ENCODE results near the gene DOK7. TPM values are rescaled to one million over a fixed set of nuclear protein-coding genes. Genes with fewer than 3 reads are reported as not detected.

Gene DOK7
- polyA plus RNA-seq, 1 experiment: not detected

DNA sequence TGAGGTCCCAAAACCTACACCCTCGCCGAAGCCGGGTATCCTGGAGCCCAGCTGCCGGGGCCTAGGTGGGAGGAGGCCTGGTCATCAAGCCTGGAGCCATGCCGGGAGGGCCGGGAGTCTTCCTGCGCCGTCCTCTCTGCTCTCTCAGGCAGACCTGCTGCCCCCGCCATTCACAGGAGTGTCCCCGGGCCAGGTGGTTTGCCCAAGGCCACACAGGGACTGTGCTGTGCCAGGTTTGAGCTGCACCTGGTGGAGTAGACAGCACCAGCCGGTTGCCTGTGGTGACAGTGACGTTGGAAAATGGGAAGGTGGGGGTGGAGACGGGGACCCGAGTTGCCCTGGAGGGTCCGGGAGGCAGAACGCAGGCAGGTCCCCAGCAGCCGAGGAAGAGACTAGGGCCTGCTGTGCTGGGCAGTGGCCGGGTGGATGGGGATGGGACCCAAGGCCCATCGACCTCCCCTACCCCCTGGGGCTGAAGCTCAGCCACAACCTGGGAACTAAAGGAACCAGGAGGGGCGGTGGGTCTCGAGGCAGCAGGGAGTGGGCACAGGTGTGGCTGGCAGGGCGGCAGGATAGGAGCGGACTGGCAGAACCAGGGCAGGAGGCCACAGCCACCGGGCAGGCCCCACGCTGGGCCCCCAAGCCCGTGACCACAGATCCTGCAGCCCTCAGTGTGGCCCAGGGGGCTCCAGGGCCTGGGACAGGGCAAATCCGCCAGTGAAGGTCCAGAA, 9.5 kb downstream of the DOK7 start:
- no peak for TF ChIP-seq CTCF (IDR thresholded peaks at IDR 0.05; ENCODE audit: low read depth, low read length)
- peaks cover 12% of the 10 kb centered on the region for H3K9me3 ChIP-seq (ENCODE audit: control insufficient read depth, insufficient read depth, low read length)
- POLR2A ChIA-PET: no interaction called here
- H3K27ac ChIP-seq (ENCODE audit: low read depth, low read length): no peak overlapping the region
- no peak overlapping the region for H3K4me3 ChIP-seq (ENCODE audit: low read depth, low read length)
- CTCF ChIA-PET: interaction anchor here (2.9 kb wide), 1 partner anchor 7 kb away, joined by 25 read pairs; no protein-coding TSS in a partner anchor
- no peak for DNase-seq (ENCODE audit: low read depth, low spot score)
- H3K27me3 ChIP-seq (ENCODE audit: control insufficient read depth, insufficient read depth, low read length): peaks cover 19% of the 10 kb centered on the region

DNA sequence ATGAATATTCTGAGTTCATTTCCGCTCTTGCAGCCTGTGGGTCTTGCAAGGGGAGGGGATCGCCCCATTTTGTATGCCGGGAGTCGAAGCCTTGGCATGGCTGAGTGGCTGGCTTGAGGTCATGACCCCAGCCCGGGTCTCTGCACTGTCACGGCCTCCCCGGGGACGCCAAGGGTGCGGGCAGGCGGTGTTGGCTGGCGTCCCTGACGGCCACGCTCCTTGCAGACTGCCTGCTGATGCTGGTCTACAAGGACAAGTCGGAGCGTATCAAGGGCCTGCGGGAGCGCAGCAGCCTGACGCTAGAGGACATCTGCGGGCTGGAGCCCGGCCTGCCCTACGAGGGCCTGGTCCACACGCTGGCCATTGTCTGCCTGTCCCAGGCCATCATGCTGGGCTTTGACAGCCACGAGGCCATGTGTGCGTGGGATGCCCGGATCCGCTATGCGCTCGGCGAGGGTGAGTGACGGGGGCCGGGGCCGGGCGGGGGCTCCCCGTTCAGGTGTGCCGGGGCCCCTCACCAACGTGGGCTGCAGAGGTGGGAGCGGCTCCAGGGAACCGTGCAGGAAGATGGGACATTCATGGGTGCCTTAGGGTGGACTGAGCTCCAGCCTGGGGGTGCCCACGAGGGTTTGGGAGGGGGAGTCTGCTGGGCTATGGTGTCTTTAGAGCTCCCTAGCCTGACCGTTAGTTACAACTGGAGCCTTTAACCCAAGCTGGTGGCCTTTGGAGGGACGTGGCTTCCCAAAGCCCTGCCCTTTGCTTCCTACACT, 10.3 kb downstream of the DOK7 start:
- Histone ChIP-seq H3K4me3 (ENCODE audit: low read depth, low read length) (no peak overlapping the region), H3K27me3 (ENCODE audit: control insufficient read depth, insufficient read depth, low read length) (peaks cover 20% of the 10 kb centered on the region), H3K27ac (ENCODE audit: low read depth, low read length) (no peak overlapping the region), H3K9me3 (ENCODE audit: control insufficient read depth, insufficient read depth, low read length) (peaks cover 6% of the 10 kb centered on the region)
- ChIA-PET POLR2A (no interaction called here), CTCF (no interaction called here)
- DNase-seq (ENCODE audit: low read depth, low spot score): no peak
- no peak for TF ChIP-seq CTCF (IDR thresholded peaks at IDR 0.05; ENCODE audit: low read depth, low read length)

DNA sequence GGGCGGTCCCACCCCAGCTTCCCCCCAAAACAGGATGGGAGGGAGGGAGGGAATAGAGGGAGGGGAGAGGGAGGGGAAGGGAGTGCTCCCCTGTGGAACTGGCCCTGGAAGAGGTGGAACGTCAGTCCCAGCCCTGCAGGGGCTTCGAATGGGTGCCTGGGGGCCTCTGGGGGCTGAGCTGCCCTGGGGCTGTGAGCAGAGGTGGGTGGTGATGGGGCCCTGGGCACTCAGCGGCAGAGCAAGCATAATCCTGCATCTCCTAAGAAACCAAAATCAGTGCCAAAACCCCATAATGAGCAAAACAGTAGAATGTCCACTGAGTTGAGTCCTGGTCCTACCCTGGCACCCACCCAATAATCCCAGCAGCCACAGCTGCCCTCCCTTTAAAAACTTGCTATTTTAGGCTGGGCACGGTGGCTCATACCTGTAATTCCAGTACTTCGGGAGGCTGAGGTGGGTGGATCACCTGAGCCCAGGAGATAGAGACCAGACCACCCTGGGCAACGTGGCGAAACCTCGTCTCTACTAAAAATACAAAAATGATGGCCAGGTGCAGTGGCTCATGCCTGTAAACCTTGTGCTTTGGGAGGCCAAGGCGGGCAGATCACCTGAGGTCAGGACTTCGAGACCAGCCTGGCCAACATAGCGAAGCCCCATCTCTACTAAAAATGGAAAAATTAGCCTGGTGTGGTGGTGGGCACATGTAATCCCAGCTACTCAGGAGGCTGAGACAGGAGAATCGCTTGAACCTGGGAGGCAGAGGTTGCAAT, 11.1 kb downstream of the DOK7 start:
- no peak for TF ChIP-seq CTCF (IDR thresholded peaks at IDR 0.05; ENCODE audit: low read depth, low read length)
- DNase-seq (ENCODE audit: low read depth, low spot score): no peak
- ChIA-PET CTCF (no interaction called here), POLR2A (no interaction called here)
- Histone ChIP-seq H3K4me3 (ENCODE audit: low read depth, low read length) (no peak overlapping the region), H3K9me3 (ENCODE audit: control insufficient read depth, insufficient read depth, low read length) (no peaks in the 10 kb centered on the region; the same call in 1 of the 2 replicates), H3K27me3 (ENCODE audit: control insufficient read depth, insufficient read depth, low read length) (peaks cover 22% of the 10 kb centered on the region), H3K27ac (ENCODE audit: low read depth, low read length) (no peak overlapping the region)

DNA sequence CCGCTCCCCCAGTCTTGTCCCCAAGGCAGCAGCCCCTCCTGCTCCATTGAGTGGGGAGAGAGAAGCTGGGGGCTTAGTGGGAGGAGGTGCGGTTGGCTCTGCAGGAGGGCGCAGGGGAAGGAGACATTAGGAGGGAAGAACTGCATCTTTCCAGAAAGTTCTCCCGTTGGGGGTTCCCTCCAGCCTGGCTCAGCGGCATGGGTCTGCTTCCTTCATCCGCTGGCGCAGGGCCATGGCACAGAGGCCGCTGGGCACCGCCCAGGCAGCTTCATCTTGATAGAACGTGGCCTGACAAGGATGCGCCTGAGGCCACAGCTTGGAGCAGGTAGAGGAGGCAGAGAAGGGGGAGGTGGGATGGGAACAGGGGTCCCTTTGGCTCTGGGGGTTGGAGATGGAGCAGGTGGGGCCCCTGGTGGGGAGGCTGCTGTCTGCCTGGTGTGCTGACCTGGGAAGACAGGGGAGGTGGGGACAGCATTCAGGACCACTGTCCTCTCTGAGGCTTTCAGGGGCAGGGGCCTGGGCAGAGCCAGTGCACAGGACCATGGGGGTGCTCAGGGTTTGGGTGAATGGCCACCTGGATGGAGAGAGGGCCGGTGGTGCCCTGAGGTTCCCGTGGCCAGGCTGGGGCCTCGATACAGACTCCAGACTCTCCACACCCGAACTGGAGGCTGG, 12.1 kb downstream of the DOK7 start:
- CTCF ChIA-PET: no interaction called here
- Histone ChIP-seq H3K27me3 (ENCODE audit: control insufficient read depth, insufficient read depth, low read length) (peaks cover 21% of the 10 kb centered on the region), H3K9me3 (ENCODE audit: control insufficient read depth, insufficient read depth, low read length) (no peaks in the 10 kb centered on the region; the same call in 1 of the 2 replicates), H3K27ac (ENCODE audit: low read depth, low read length) (no peak overlapping the region), H3K4me3 (ENCODE audit: low read depth, low read length) (no peak overlapping the region)
- POLR2A ChIA-PET: no interaction called here
- DNase-seq (ENCODE audit: low read depth, low spot score): no peak
- TF ChIP-seq CTCF (IDR thresholded peaks at IDR 0.05; ENCODE audit: low read depth, low read length): no peak
